GM20000 (cell line): ENCODE measurements around the gene DNASE1.

Experiments
- DNase-seq: peaks from one replicate; pipeline ENCODE4 v3.0.0; 2012; ENCODE audit warnings: low spot score
- CTCF ChIP-seq: IDR thresholded peaks from 2 replicates; pipeline ENCODE4 v1.5.1; 2012; ENCODE audit warnings: mild to moderate bottlenecking, control low read depth; ENCODE audit errors: extremely low read depth, missing control alignments

The DNASE1 gene

GRCh38 chr16:3661311-3661710 is 6.8 kb downstream of the DNASE1 start:
- TF ChIP-seq CTCF = no peak
- no peak for DNase-seq

- TF ChIP-seq CTCF = no peak
- no peak for DNase-seq
Measured at GRCh38 chr16:3661922-3662321, 7.4 kb downstream of the DNASE1 start.

- DNase-seq = no peak
- no peak for TF ChIP-seq CTCF
Measured at GRCh38 chr16:3662601-3663000, 8.1 kb downstream of the DNASE1 start.

GRCh38 chr16:3664187-3664896 is 9.9 kb downstream of the DNASE1 start:
- no peak for TF ChIP-seq CTCF
- no peak for DNase-seq

GRCh38 chr16:3665508-3665907 is 11.0 kb downstream of the DNASE1 start:
- DNase-seq = no peak
- TF ChIP-seq CTCF = no peak

- TF ChIP-seq CTCF = no peak
- no peak for DNase-seq
Measured at GRCh38 chr16:3668626-3669025, 14.1 kb downstream of the DNASE1 start.

- DNase-seq = no peak
- TF ChIP-seq CTCF = no peak
Measured at GRCh38 chr16:3669082-3669481, 14.6 kb downstream of the DNASE1 start.
